ENCODE results near the gene MS4A6A.

- TF ChIP-seq, protein P1, sequence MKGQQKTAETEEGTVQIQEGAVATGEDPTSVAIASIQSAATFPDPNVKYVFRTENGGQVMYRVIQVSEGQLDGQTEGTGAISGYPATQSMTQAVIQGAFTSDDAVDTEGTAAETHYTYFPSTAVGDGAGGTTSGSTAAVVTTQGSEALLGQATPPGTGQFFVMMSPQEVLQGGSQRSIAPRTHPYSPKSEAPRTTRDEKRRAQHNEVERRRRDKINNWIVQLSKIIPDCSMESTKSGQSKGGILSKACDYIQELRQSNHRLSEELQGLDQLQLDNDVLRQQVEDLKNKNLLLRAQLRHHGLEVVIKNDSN (IDR thresholded peaks at IDR 0.05): no peak
- TF ChIP-seq RAD21 (IDR thresholded peaks at IDR 0.05; ENCODE audit: low read depth) (no peak), CREB1 (IDR thresholded peaks at IDR 0.05; ENCODE audit: low read depth) (no peak)
These were observed 14.6 kb upstream of the MS4A6A start for GRCh38 chr11:60197442-60197841.

Measured in Ishikawa (cell line).